ENCODE measurements around the gene TXNDC5. TPM values are rescaled to one million over a fixed set of nuclear protein-coding genes. Genes with fewer than 3 reads are reported as not detected.
A peak's percentile ranks its signal among the peaks of the same experiment; 100 is the strongest.

Gene TXNDC5
- polyA plus RNA-seq, 3 donors: 12.6 to 33.5 (median 21.2) TPM

GRCh38 chr6:7910298-7910653 is 312 bp downstream of the TXNDC5 start:
- Mint-ChIP-seq H3K9me3 (no peaks in the 10 kb centered on the region), H3K27ac (no peak overlapping the region), H3K4me1 (peaks cover 12% of the 10 kb centered on the region), H3K27me3 (ENCODE audit: low read depth in 3 of 3) (peaks cover 0 to 4% (median 0%) of the 10 kb centered on the region in 3 donors), H3K36me3 (no peaks in the 10 kb centered on the region), H3K4me3 (peak overlapping the region in 1 of 2 donors; percentile 25)
- H3K4me1 ChIP-seq (ENCODE audit: control insufficient read depth in 1 of 2, insufficient read depth in 2 of 2, low read length in 2 of 2): peaks cover 12 to 16% of the 10 kb centered on the region in 2 donors
- TF ChIP-seq CTCF (IDR thresholded peaks at IDR 0.05): no peak
- WGBS (ENCODE audit: insufficient coverage): under 1% methylated on average over 50 of the region's 57 CpGs
- H4K20me1 ChIP-seq (ENCODE audit: insufficient read depth, low read length): peaks cover 4% of the 10 kb centered on the region
- intact Hi-C loops (cut with micrococcal nuclease): no loop called here
- no peaks in the 10 kb centered on the region for H3K36me3 ChIP-seq (replicated peaks in 1 of 2; ENCODE audit: control insufficient read depth in 1 of 2, insufficient read depth in 2 of 2, low read length in 2 of 2)
- DNase-seq: no peak
- H3K9ac ChIP-seq (ENCODE audit: insufficient read depth, low read length, poor library complexity, severe bottlenecking): peak overlapping the region; percentile 65
- H3K9me3 ChIP-seq (replicated peaks in 1 of 2; ENCODE audit: control insufficient read depth in 1 of 2, insufficient read depth in 1 of 2, low read length in 2 of 2): no peaks in the 10 kb centered on the region
- peaks cover 43% of the 10 kb centered on the region for H3K79me2 ChIP-seq (ENCODE audit: insufficient read depth, low read length)
- peak overlapping the region; percentile 31 to 80 (median 55) for H3K4me3 ChIP-seq (replicated peaks in 1 of 3; ENCODE audit: low read depth in 2 of 3, low read length in 3 of 3)
- peak overlapping the region; percentile 91 for H3K4me2 ChIP-seq (replicated peaks; ENCODE audit: extremely low read depth, low read length, poor library complexity, severe bottlenecking)
- peak overlapping the region; percentile 86 for H2AFZ ChIP-seq (ENCODE audit: insufficient read depth, low read depth, low read length, poor library complexity, severe bottlenecking)
- peaks cover 0 to 9% of the 10 kb centered on the region in 2 donors for H3K27me3 ChIP-seq (ENCODE audit: control insufficient read depth in 2 of 2, insufficient read depth in 2 of 2, low read length in 2 of 2)
- no peak overlapping the region for H3K27ac ChIP-seq (ENCODE audit: low read depth in 1 of 2, low read length in 2 of 2)

- H3K9me3 ChIP-seq (replicated peaks in 1 of 2; ENCODE audit: control insufficient read depth in 1 of 2, insufficient read depth in 1 of 2, low read length in 2 of 2): no peaks in the 10 kb centered on the region
- peak overlapping the region; percentile 83 to 93 for H3K4me3 Mint-ChIP-seq
- H3K4me1 Mint-ChIP-seq: peaks cover 12% of the 10 kb centered on the region
- H4K20me1 ChIP-seq (ENCODE audit: insufficient read depth, low read length): peaks cover 4% of the 10 kb centered on the region
- peak overlapping the region; percentile 91 for H3K4me2 ChIP-seq (replicated peaks; ENCODE audit: extremely low read depth, low read length, poor library complexity, severe bottlenecking)
- intact Hi-C loops (cut with micrococcal nuclease): loop anchor here in 1 of 2 donors (5.0 kb wide), 1 partner anchor 182 kb away; the partner anchor contains the start of gene BMP6
- peak overlapping the region in 1 of 2 donors; percentile 14 for H3K27ac ChIP-seq (ENCODE audit: low read depth in 1 of 2, low read length in 2 of 2)
- H3K36me3 Mint-ChIP-seq: peaks cover 4% of the 10 kb centered on the region in 2 donors
- peak overlapping the region in 3 of 7 donors; percentile 21 to 55 (median 43) for H3K27ac Mint-ChIP-seq
- peaks cover 0 to 9% of the 10 kb centered on the region in 2 donors for H3K27me3 ChIP-seq (ENCODE audit: control insufficient read depth in 2 of 2, insufficient read depth in 2 of 2, low read length in 2 of 2)
- H2AFZ ChIP-seq (ENCODE audit: insufficient read depth, low read depth, low read length, poor library complexity, severe bottlenecking): peak overlapping the region; percentile 86
- H3K36me3 ChIP-seq (replicated peaks in 1 of 2; ENCODE audit: control insufficient read depth in 1 of 2, insufficient read depth in 2 of 2, low read length in 2 of 2): peaks cover 3 to 4% of the 10 kb centered on the region in 2 donors
- H3K4me3 ChIP-seq (replicated peaks in 1 of 3; ENCODE audit: low read depth in 2 of 3, low read length in 3 of 3): peak overlapping the region; percentile 32 to 80 (median 55)
- peaks cover 50% of the 10 kb centered on the region for H3K79me2 ChIP-seq (ENCODE audit: insufficient read depth, low read length)
- TF ChIP-seq CTCF (IDR thresholded peaks at IDR 0.05): no peak
- under 1% methylated on average over 54 of the region's 66 CpGs for WGBS (ENCODE audit: insufficient coverage)
- H3K27me3 Mint-ChIP-seq (ENCODE audit: low read depth in 3 of 3): peaks cover 0 to 4% (median 0%) of the 10 kb centered on the region in 3 donors
- H3K9ac ChIP-seq (ENCODE audit: insufficient read depth, low read length, poor library complexity, severe bottlenecking): peak overlapping the region; percentile 65
- H3K9me3 Mint-ChIP-seq: no peaks in the 10 kb centered on the region
- DNase-seq: peak; percentile 14 to 25 (median 19)
- peaks cover 12 to 16% of the 10 kb centered on the region in 2 donors for H3K4me1 ChIP-seq (ENCODE audit: control insufficient read depth in 1 of 2, insufficient read depth in 2 of 2, low read length in 2 of 2)
Observed at GRCh38 chr6:7909323-7910276, 988 bp downstream of the TXNDC5 start.
